ENCODE measurements around the gene ACSBG1.
"Not testable (repeated sequence)": the region's sequence is repeated elsewhere in the genome, so short reads cannot be mapped to it uniquely, and the experiment has no call there.

Gene ACSBG1

GRCh38 chr15:78251136-78251535, 16.8 kb upstream of the ACSBG1 start:
- DNase-seq: no peak

GRCh38 chr15:78249131-78249530, 14.8 kb upstream of the ACSBG1 start:
- DNase-seq: no peak

- DNase-seq: no peak
These were observed 13.5 kb upstream of the ACSBG1 start for GRCh38 chr15:78247911-78248310.

GRCh38 chr15:78245976-78246620, 11.7 kb upstream of the ACSBG1 start:
- DNase-seq: not testable (repeated sequence)

GRCh38 chr15:78245392-78245791, 11.0 kb upstream of the ACSBG1 start:
- peak in 1 of 14 donors; percentile 23 for DNase-seq

GRCh38 chr15:78244893-78245292, 10.5 kb upstream of the ACSBG1 start:
- DNase-seq: no peak

- no peak for DNase-seq
These were observed 9.7 kb upstream of the ACSBG1 start for GRCh38 chr15:78244101-78244500.

GRCh38 chr15:78243491-78243941, 9.2 kb upstream of the ACSBG1 start:
- DNase-seq: peak in 8 of 14 donors; percentile 13 to 70 (median 30)

GRCh38 chr15:78243058-78243457, 8.7 kb upstream of the ACSBG1 start:
- DNase-seq: no peak

- DNase-seq: peak in 1 of 14 donors; percentile 29
These were observed 7.8 kb upstream of the ACSBG1 start for GRCh38 chr15:78242128-78242527.

GRCh38 chr15:78241017-78241416, 6.7 kb upstream of the ACSBG1 start:
- peak in 12 of 14 donors; percentile 22 to 85 (median 65) for DNase-seq

- DNase-seq: no peak
These were observed 5.4 kb upstream of the ACSBG1 start for GRCh38 chr15:78239811-78240210.

- DNase-seq: no peak
These were observed 2.8 kb upstream of the ACSBG1 start for GRCh38 chr15:78237146-78237545.

- no peak for DNase-seq
These were observed 2.1 kb upstream of the ACSBG1 start for GRCh38 chr15:78236491-78236890.

- DNase-seq: no peak
These were observed 869 bp downstream of the ACSBG1 start for GRCh38 chr15:78233496-78233895.

- DNase-seq: no peak
These were observed 1.4 kb downstream of the ACSBG1 start for GRCh38 chr15:78232951-78233350.

GRCh38 chr15:78229431-78230406, 4.6 kb downstream of the ACSBG1 start:
- DNase-seq: no peak

- DNase-seq: no peak
These were observed 5.9 kb downstream of the ACSBG1 start for GRCh38 chr15:78228356-78228996.

GRCh38 chr15:78225783-78226541, 8.4 kb downstream of the ACSBG1 start:
- DNase-seq: no peak

- DNase-seq: no peak
These were observed 10.3 kb downstream of the ACSBG1 start for GRCh38 chr15:78224023-78224411.

- DNase-seq: no peak
These were observed 10.9 kb downstream of the ACSBG1 start for GRCh38 chr15:78223396-78224022.

Data from C1 segment of cervical spinal cord (tissue), 14 donors.